CD14-positive monocyte (primary cell): ENCODE data around the gene GPX3. TPM values are rescaled to one million over a fixed set of nuclear protein-coding genes. Genes with fewer than 3 reads are reported as not detected.
A peak's percentile ranks its signal among the peaks of the same experiment; 100 is the strongest.

ENCODE experiments used
- DNase-seq, 3 donors: peaks; one replicate each; pipeline ENCODE4 v3.0.0-alpha.2; 2011 to 2022
- H2AFZ ChIP-seq: 2 replicates; pipeline ENCODE4 v1.6.0; 2012; ENCODE audit warnings: mild to moderate bottlenecking, low read depth, low read length, inconsistent platforms; ENCODE audit not compliant: insufficient read depth, poor library complexity, severe bottlenecking
- H3K27ac ChIP-seq, 2 donors: 1 replicate in 1 of 2; 2 replicates in 1 of 2; pipeline ENCODE4 v1.5.1; 2012 to 2013; ENCODE audit warnings: low read length in 2 of 2, control low read depth in 1 of 2, inconsistent platforms in 1 of 2, low read depth in 1 of 2, mild to moderate bottlenecking in 1 of 2
- H3K27me3 ChIP-seq, 2 donors: one replicate each; pipeline versions ENCODE4 v1.6.0 to v1.6.1; 2011 to 2013; ENCODE audit warnings: low read length in 2 of 2; ENCODE audit not compliant: control insufficient read depth in 2 of 2, insufficient read depth in 2 of 2
- H3K36me3 ChIP-seq, 2 donors: replicated peaks in 1 of 2; 1 replicate in 1 of 2; 2 replicates in 1 of 2; pipeline versions ENCODE4 v1.5.1 to v1.6.1; 2012 to 2013; ENCODE audit warnings: low read length in 2 of 2, control low read depth in 1 of 2, inconsistent platforms in 1 of 2, mild to moderate bottlenecking in 1 of 2; ENCODE audit not compliant: insufficient read depth in 2 of 2, control insufficient read depth in 1 of 2
- H3K4me1 ChIP-seq, 2 donors: 1 replicate in 1 of 2; 2 replicates in 1 of 2; pipeline versions ENCODE4 v1.5.1 to v1.6.1; 2012 to 2013; ENCODE audit warnings: low read length in 2 of 2, control low read depth in 1 of 2, inconsistent platforms in 1 of 2, mild to moderate bottlenecking in 1 of 2, moderate library complexity in 1 of 2; ENCODE audit not compliant: insufficient read depth in 2 of 2, control insufficient read depth in 1 of 2
- H3K4me2 ChIP-seq: replicated peaks from 2 replicates; pipeline ENCODE3; 2012; ENCODE audit warnings: low read length, moderate library complexity, mild to moderate bottlenecking; ENCODE audit not compliant: poor library complexity, severe bottlenecking; ENCODE audit errors: extremely low read depth
- H3K4me3 ChIP-seq, 3 experiments: fragments of 200-600 bp in 1 of 3; sonication (generic) in 1 of 3; replicated peaks in 1 of 3; 1 replicate in 2 of 3; 2 replicates in 1 of 3; pipeline ENCODE4 v1.5.1; 2011 to 2013; ENCODE audit warnings: low read length in 3 of 3, mild to moderate bottlenecking in 3 of 3, control low read depth in 2 of 3, low read depth in 2 of 3, inconsistent platforms in 1 of 3, moderate library complexity in 1 of 3
- H3K79me2 ChIP-seq: 2 replicates; pipeline ENCODE4 v1.6.0; 2012; ENCODE audit warnings: mild to moderate bottlenecking, control low read depth, inconsistent platforms, low read length, moderate library complexity; ENCODE audit not compliant: insufficient read depth
- H3K9ac ChIP-seq: 2 replicates; pipeline ENCODE4 v1.6.0; 2017; ENCODE audit warnings: low read length, mild to moderate bottlenecking; ENCODE audit not compliant: insufficient read depth, poor library complexity, severe bottlenecking
- H3K9me3 ChIP-seq, 2 donors: replicated peaks in 1 of 2; 1 replicate in 1 of 2; 2 replicates in 1 of 2; pipeline versions ENCODE4 v1.5.1 to v1.6.1; 2012 to 2013; ENCODE audit warnings: low read length in 2 of 2, control low read depth in 1 of 2; ENCODE audit not compliant: control insufficient read depth in 1 of 2, insufficient read depth in 1 of 2
- H4K20me1 ChIP-seq: 2 replicates; pipeline ENCODE4 v1.6.0; 2012; ENCODE audit warnings: mild to moderate bottlenecking, low read length, control low read depth, moderate library complexity; ENCODE audit not compliant: insufficient read depth
- H3K27ac Mint-ChIP-seq, 7 donors: one replicate each; pipeline ENCODE4 v1.8.0; 2020; ENCODE audit warnings: mild to moderate bottlenecking in 7 of 7, mixed read lengths in 7 of 7, moderate library complexity in 6 of 7, inconsistent platforms in 2 of 7
- H3K27me3 Mint-ChIP-seq, 3 donors: one replicate each; pipeline ENCODE4 v1.8.0; 2021 to 2022; ENCODE audit warnings: low read depth in 3 of 3, mild to moderate bottlenecking in 3 of 3, mixed read lengths in 3 of 3, moderate library complexity in 3 of 3, inconsistent platforms in 1 of 3
- H3K36me3 Mint-ChIP-seq, 2 donors: one replicate each; pipeline ENCODE4 v1.8.0; 2020; ENCODE audit warnings: mixed read lengths in 2 of 2, inconsistent platforms in 1 of 2, mild to moderate bottlenecking in 1 of 2
- H3K4me1 Mint-ChIP-seq: one replicate; pipeline ENCODE4 v1.8.0; 2020; ENCODE audit warnings: mild to moderate bottlenecking, mixed read lengths
- H3K4me3 Mint-ChIP-seq, 2 donors: one replicate each; pipeline ENCODE4 v1.8.0; 2020; ENCODE audit warnings: mild to moderate bottlenecking in 2 of 2, mixed read lengths in 2 of 2, moderate library complexity in 1 of 2
- H3K9me3 Mint-ChIP-seq, 7 donors: one replicate each; pipeline ENCODE4 v1.8.0; 2020 to 2022; ENCODE audit warnings: mixed read lengths in 7 of 7, mild to moderate bottlenecking in 6 of 7, moderate library complexity in 6 of 7, inconsistent platforms in 2 of 7
- WGBS: methylation state at CpG from one replicate; pipeline ENCODE4 v1.1.5; 2013; ENCODE audit warnings: missing lambda C conversion rate; ENCODE audit not compliant: insufficient coverage; 5-methylcytosine and 5-hydroxymethylcytosine counted together
- intact Hi-C, 2 donors: fragments of 100-400 bp; cut with micrococcal nuclease; formaldehyde crosslinking; loops; one replicate each; pipeline versions ENCODE4 v1.15.0 to v1.15.1; 2023
- polyA plus RNA-seq, 3 donors: library from polyadenylated mRNA; depleted of rRNA in 1 of 3; unstranded in 2 of 3; stranded (reverse) in 1 of 3; fragments of 300-500 nt in 2 of 3; fragments of >200 nt in 1 of 3; fragmentation: Illumina TruSeq in 2 of 3; gene quantifications; 1 replicate in 2 of 3; 2 replicates in 1 of 3; pipeline ENCODE4 v1.2.3, GENCODE V29; 2012 to 2021
- TF ChIP-seq, protein P1 (sequence below): fragments of 200-600 bp; IDR thresholded peaks from one replicate; pipeline ENCODE4 v1.8.0; 2022; ENCODE audit warnings: antibody characterized with exemption, mild to moderate bottlenecking

GPX3 gene
- polyA plus RNA-seq, 3 donors: 3.5 to 12.7 (median 3.8) TPM

DNA sequence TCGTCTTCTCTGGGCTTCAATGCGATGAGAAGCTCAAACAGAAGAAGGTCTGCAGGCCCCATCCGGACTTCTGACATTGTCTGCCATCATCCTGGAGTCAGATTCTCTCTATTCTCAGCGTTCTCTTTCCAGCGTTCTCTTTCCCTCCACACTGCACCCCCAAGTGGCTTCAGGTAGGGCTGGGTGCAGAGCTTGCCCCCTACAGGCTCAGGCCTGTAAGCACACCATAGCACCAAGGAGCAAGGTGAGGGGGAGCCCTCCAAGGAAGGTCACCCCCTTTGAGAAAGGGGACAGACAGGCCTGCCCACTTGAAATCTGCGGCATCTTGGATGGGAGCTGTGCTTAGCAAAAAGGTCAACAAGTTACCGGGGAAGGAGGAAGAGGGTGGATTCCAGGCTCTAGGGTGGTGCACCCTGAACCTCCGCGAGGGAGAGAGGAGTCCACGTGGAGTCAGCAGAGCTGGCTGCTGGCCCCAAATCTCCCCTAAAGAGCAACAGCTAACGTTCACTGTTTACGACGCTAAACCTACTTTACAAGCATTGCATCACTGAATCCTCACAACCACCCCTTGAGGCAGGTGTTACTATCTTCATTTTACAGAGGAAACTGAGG is 27.5 kb downstream of the GPX3 start:
- Histone ChIP-seq H3K4me2 (no peak overlapping the region), H2AFZ (no peak overlapping the region), H4K20me1 (peaks cover 94% of the 10 kb centered on the region), H3K79me2 (peaks cover 17% of the 10 kb centered on the region), H3K36me3 (peaks cover 83 to 88% of the 10 kb centered on the region in 2 donors), H3K9ac (no peak overlapping the region), H3K4me3 (no peak overlapping the region), H3K4me1 (peaks cover 13 to 14% of the 10 kb centered on the region in 2 donors), H3K27ac (no peak overlapping the region), H3K9me3 (no peaks in the 10 kb centered on the region), H3K27me3 (no peaks in the 10 kb centered on the region)
- Mint-ChIP-seq H3K4me3 (no peak overlapping the region), H3K9me3 (no peaks in the 10 kb centered on the region), H3K27ac (peak overlapping the region in 1 of 7 donors; percentile 38), H3K36me3 (peaks cover 88 to 95% of the 10 kb centered on the region in 2 donors), H3K27me3 (peaks cover 0 to 1% (median 0%) of the 10 kb centered on the region in 3 donors), H3K4me1 (peaks cover 14% of the 10 kb centered on the region)
- DNase-seq: no peak
- whole genome bisulfite sequencing: 95% methylated on average over 9 of the region's 13 CpGs
- TF ChIP-seq, protein P1, sequence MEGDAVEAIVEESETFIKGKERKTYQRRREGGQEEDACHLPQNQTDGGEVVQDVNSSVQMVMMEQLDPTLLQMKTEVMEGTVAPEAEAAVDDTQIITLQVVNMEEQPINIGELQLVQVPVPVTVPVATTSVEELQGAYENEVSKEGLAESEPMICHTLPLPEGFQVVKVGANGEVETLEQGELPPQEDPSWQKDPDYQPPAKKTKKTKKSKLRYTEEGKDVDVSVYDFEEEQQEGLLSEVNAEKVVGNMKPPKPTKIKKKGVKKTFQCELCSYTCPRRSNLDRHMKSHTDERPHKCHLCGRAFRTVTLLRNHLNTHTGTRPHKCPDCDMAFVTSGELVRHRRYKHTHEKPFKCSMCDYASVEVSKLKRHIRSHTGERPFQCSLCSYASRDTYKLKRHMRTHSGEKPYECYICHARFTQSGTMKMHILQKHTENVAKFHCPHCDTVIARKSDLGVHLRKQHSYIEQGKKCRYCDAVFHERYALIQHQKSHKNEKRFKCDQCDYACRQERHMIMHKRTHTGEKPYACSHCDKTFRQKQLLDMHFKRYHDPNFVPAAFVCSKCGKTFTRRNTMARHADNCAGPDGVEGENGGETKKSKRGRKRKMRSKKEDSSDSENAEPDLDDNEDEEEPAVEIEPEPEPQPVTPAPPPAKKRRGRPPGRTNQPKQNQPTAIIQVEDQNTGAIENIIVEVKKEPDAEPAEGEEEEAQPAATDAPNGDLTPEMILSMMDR: peak; percentile 76
- intact Hi-C loops: no loop called here

GRCh38 chr5:151048526-151048925 is 28.1 kb downstream of the GPX3 start:
- Histone ChIP-seq H2AFZ (no peak overlapping the region), H3K36me3 (peaks cover 79 to 85% of the 10 kb centered on the region in 2 donors), H3K27me3 (no peaks in the 10 kb centered on the region), H3K4me1 (peaks cover 18 to 20% of the 10 kb centered on the region in 2 donors), H3K4me3 (no peak overlapping the region), H3K9me3 (no peaks in the 10 kb centered on the region), H3K9ac (no peak overlapping the region), H3K4me2 (no peak overlapping the region), H3K27ac (no peak overlapping the region), H3K79me2 (peaks cover 21% of the 10 kb centered on the region), H4K20me1 (peaks cover 91% of the 10 kb centered on the region)
- no peak for DNase-seq
- H3K27me3 Mint-ChIP-seq: peaks cover 0 to 1% (median 0%) of the 10 kb centered on the region in 3 donors
- H3K4me3 Mint-ChIP-seq: no peak overlapping the region
- TF ChIP-seq, protein P1: no peak
- H3K9me3 Mint-ChIP-seq: no peaks in the 10 kb centered on the region
- H3K36me3 Mint-ChIP-seq: peaks cover 87 to 95% of the 10 kb centered on the region in 2 donors
- WGBS: 80% methylated on average over 1 of the region's 7 CpGs
- H3K4me1 Mint-ChIP-seq: peaks cover 20% of the 10 kb centered on the region
- intact Hi-C loops: no loop called here
- peak overlapping the region in 1 of 7 donors; percentile 41 for H3K27ac Mint-ChIP-seq
